ENCODE results near the gene SLC2A3.
A peak's percentile ranks its signal among the peaks of the same experiment; 100 is the strongest.

Gene SLC2A3

GRCh38 chr12:7879246-7879645 is 56.7 kb downstream of the SLC2A3 start:
- Histone ChIP-seq H2BK120ac (ENCODE audit: insufficient read depth, low read length, poor library complexity) (no peak overlapping the region), H2BK5ac (ENCODE audit: low read depth, low read length, poor library complexity) (no peak overlapping the region), H4K91ac (ENCODE audit: low read depth, low read length) (no peak overlapping the region), H3K4me3 (ENCODE audit: low read depth, low read length) (no peak overlapping the region), H3K18ac (ENCODE audit: low read length) (no peak overlapping the region), H2BK12ac (ENCODE audit: low read length) (no peak overlapping the region), H3K79me2 (ENCODE audit: control insufficient read depth, insufficient read depth, low read length, poor library complexity) (no peaks in the 10 kb centered on the region), H4K8ac (ENCODE audit: low read depth, low read length) (no peak overlapping the region), H3K14ac (ENCODE audit: low read length) (no peak overlapping the region), H3K4ac (ENCODE audit: low read depth, low read length) (no peak overlapping the region), H3K9me3 (ENCODE audit: insufficient read depth, low read depth, low read length) (no peaks in the 10 kb centered on the region), H4K12ac (ENCODE audit: low read depth, low read length) (no peak overlapping the region), H3K4me2 (ENCODE audit: low read length) (no peak overlapping the region), H3K9ac (ENCODE audit: low read length) (no peak overlapping the region), H3K79me1 (ENCODE audit: low read length) (no peaks in the 10 kb centered on the region), H3K27me3 (ENCODE audit: insufficient read depth, low read length) (no peaks in the 10 kb centered on the region), H3K27ac (ENCODE audit: low read depth, low read length) (no peak overlapping the region), H3K36me3 (ENCODE audit: control insufficient read depth in 1 of 2, insufficient read depth in 2 of 2, low read length in 2 of 2) (peaks cover 0 to 4% of the 10 kb centered on the region in 2 experiments), H2AK5ac (ENCODE audit: low read length) (no peak overlapping the region), H3K23ac (ENCODE audit: low read length) (no peak overlapping the region), H3K4me1 (ENCODE audit: control insufficient read depth in 1 of 2, insufficient read depth in 2 of 2, low read length in 2 of 2) (no peaks in the 10 kb centered on the region), H2AFZ (ENCODE audit: insufficient read depth, low read length, poor library complexity) (no peak overlapping the region)
- no peak for DNase-seq
- WGBS (ENCODE audit: extremely low coverage, insufficient coverage, insufficient read length), result no CpG with 5 or more reads among the region's 3 CpGs

GRCh38 chr12:7877420-7877819 is 58.6 kb downstream of the SLC2A3 start:
- no peak overlapping the region for H3K14ac ChIP-seq (ENCODE audit: low read length)
- H4K91ac ChIP-seq (ENCODE audit: low read depth, low read length), result no peak overlapping the region
- no peak overlapping the region for H3K4ac ChIP-seq (ENCODE audit: low read depth, low read length)
- H2BK5ac ChIP-seq (ENCODE audit: low read depth, low read length, poor library complexity), result no peak overlapping the region
- H2AK5ac ChIP-seq (ENCODE audit: low read length), result no peak overlapping the region
- no peak overlapping the region for H3K23ac ChIP-seq (ENCODE audit: low read length)
- no peaks in the 10 kb centered on the region for H3K79me2 ChIP-seq (ENCODE audit: control insufficient read depth, insufficient read depth, low read length, poor library complexity)
- no peak overlapping the region for H4K12ac ChIP-seq (ENCODE audit: low read depth, low read length)
- no peak overlapping the region for H3K4me3 ChIP-seq (ENCODE audit: low read depth, low read length)
- no peak overlapping the region for H3K4me2 ChIP-seq (ENCODE audit: low read length)
- H3K9ac ChIP-seq (ENCODE audit: low read length), result no peak overlapping the region
- no peak overlapping the region for H2BK12ac ChIP-seq (ENCODE audit: low read length)
- no CpG with 5 or more reads among the region's 8 CpGs for WGBS (ENCODE audit: extremely low coverage, insufficient coverage, insufficient read length)
- no peaks in the 10 kb centered on the region for H3K9me3 ChIP-seq (ENCODE audit: insufficient read depth, low read depth, low read length)
- no peak overlapping the region for H2BK120ac ChIP-seq (ENCODE audit: insufficient read depth, low read length, poor library complexity)
- peak; percentile 28 to 29 for DNase-seq
- H3K27me3 ChIP-seq (ENCODE audit: insufficient read depth, low read length), result no peaks in the 10 kb centered on the region
- no peaks in the 10 kb centered on the region for H3K4me1 ChIP-seq (ENCODE audit: control insufficient read depth in 1 of 2, insufficient read depth in 2 of 2, low read length in 2 of 2)
- peaks cover 0 to 2% of the 10 kb centered on the region in 2 experiments for H3K36me3 ChIP-seq (ENCODE audit: control insufficient read depth in 1 of 2, insufficient read depth in 2 of 2, low read length in 2 of 2)
- H3K27ac ChIP-seq (ENCODE audit: low read depth, low read length), result no peak overlapping the region
- no peak overlapping the region for H4K8ac ChIP-seq (ENCODE audit: low read depth, low read length)
- H3K79me1 ChIP-seq (ENCODE audit: low read length), result no peaks in the 10 kb centered on the region
- no peak overlapping the region for H3K18ac ChIP-seq (ENCODE audit: low read length)
- H2AFZ ChIP-seq (ENCODE audit: insufficient read depth, low read length, poor library complexity), result no peak overlapping the region

DNA sequence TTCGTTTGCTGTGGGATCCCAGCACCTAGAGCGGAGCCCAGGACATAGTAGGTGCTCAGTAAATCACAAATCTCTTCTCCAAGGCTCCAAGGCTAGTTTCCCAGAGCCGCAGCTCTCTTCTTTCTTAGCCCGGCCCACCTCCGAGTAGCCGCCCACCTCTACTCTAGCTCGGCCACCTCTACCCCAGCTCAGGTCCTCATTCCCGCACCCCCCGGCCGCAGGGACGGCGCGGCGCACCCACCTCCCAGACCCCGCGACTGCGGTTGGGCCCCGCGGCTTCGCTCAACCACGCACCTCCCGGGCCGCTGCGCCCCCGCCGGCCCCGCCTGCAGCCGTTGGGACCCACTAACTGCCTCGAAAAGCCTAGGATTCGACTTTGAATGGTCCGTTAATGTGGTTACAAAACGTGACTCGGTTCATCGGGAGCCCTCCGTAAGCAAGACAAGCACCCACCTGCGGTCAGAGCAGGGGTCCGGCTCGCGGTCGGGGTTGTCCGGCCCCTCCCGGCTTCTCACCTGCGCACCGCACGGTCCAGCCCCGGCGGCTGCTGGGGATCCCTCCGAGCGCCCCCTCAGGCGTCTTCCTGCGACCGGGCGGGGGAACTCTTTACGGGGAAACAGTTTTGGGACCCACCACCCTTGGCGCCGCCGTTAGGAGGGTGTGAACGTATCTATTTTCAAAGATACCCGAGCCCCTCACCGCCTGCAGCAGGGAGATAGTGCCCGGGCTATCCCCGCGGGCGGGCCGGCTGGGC is 63.2 kb downstream of the SLC2A3 start, which contains the start of gene SLC2A14:
SLC2A14 (minus strand) TSS at position 350 of the 754 bp plus-strand sequence. CDS start 3,035 bp downstream, outside the sequence.
- no peak within 1 kb of the TSS for H2AK5ac ChIP-seq (ENCODE audit: low read length)
- WGBS (ENCODE audit: extremely low coverage, insufficient coverage, insufficient read length), result no CpG with 5 or more reads among the region's 65 CpGs

GRCh38 chr12:7870335-7870734 is 65.7 kb downstream of the SLC2A3 start:
- Histone ChIP-seq H2AK5ac (ENCODE audit: low read length) (no peak overlapping the region), H3K23ac (ENCODE audit: low read length) (no peak overlapping the region), H4K12ac (ENCODE audit: low read depth, low read length) (no peak overlapping the region), H3K79me2 (ENCODE audit: control insufficient read depth, insufficient read depth, low read length, poor library complexity) (no peaks in the 10 kb centered on the region), H3K9ac (ENCODE audit: low read length) (no peak overlapping the region), H3K4me2 (ENCODE audit: low read length) (no peak overlapping the region), H4K91ac (ENCODE audit: low read depth, low read length) (no peak overlapping the region), H3K79me1 (ENCODE audit: low read length) (no peaks in the 10 kb centered on the region), H3K14ac (ENCODE audit: low read length) (no peak overlapping the region), H2BK120ac (ENCODE audit: insufficient read depth, low read length, poor library complexity) (no peak overlapping the region), H3K27ac (ENCODE audit: low read depth, low read length) (no peak overlapping the region), H4K8ac (ENCODE audit: low read depth, low read length) (no peak overlapping the region), H3K9me3 (ENCODE audit: insufficient read depth, low read depth, low read length) (no peaks in the 10 kb centered on the region), H3K4ac (ENCODE audit: low read depth, low read length) (no peak overlapping the region), H3K18ac (ENCODE audit: low read length) (no peak overlapping the region), H3K4me3 (ENCODE audit: low read depth, low read length) (no peak overlapping the region), H2AFZ (ENCODE audit: insufficient read depth, low read length, poor library complexity) (no peak overlapping the region), H3K36me3 (ENCODE audit: control insufficient read depth in 1 of 2, insufficient read depth in 2 of 2, low read length in 2 of 2) (peaks cover 0 to 2% of the 10 kb centered on the region in 2 experiments), H3K27me3 (ENCODE audit: insufficient read depth, low read length) (no peaks in the 10 kb centered on the region), H2BK5ac (ENCODE audit: low read depth, low read length, poor library complexity) (no peak overlapping the region), H3K4me1 (ENCODE audit: control insufficient read depth in 1 of 2, insufficient read depth in 2 of 2, low read length in 2 of 2) (no peaks in the 10 kb centered on the region), H2BK12ac (ENCODE audit: low read length) (no peak overlapping the region)
- DNase-seq, result no peak
- WGBS (ENCODE audit: extremely low coverage, insufficient coverage, insufficient read length), result no CpG with 5 or more reads among the region's 3 CpGs

More for the DNA sequence above, 63.2 kb downstream of the SLC2A3 start, which contains the start of gene SLC2A14:
- Histone ChIP-seq H3K9ac (ENCODE audit: low read length) (no peak within 1 kb of the TSS), H3K4me3 (ENCODE audit: low read depth, low read length) (no peak within 1 kb of the TSS), H3K27me3 (ENCODE audit: insufficient read depth, low read length) (no peaks in the 10 kb centered on the region), H2BK5ac (ENCODE audit: low read depth, low read length, poor library complexity) (no peak within 1 kb of the TSS), H3K18ac (ENCODE audit: low read length) (no peak within 1 kb of the TSS), H3K14ac (ENCODE audit: low read length) (no peak within 1 kb of the TSS), H4K8ac (ENCODE audit: low read depth, low read length) (no peak within 1 kb of the TSS), H2BK120ac (ENCODE audit: insufficient read depth, low read length, poor library complexity) (peak within 1 kb of the TSS; percentile 21), H4K91ac (ENCODE audit: low read depth, low read length) (peak within 1 kb of the TSS; percentile 1), H4K12ac (ENCODE audit: low read depth, low read length) (no peak within 1 kb of the TSS), H3K79me2 (ENCODE audit: control insufficient read depth, insufficient read depth, low read length, poor library complexity) (no peaks in the 10 kb centered on the region), H3K79me1 (ENCODE audit: low read length) (no peaks in the 10 kb centered on the region), H3K23ac (ENCODE audit: low read length) (no peak within 1 kb of the TSS), H3K4ac (ENCODE audit: low read depth, low read length) (no peak within 1 kb of the TSS), H2BK12ac (ENCODE audit: low read length) (no peak within 1 kb of the TSS), H3K4me1 (ENCODE audit: control insufficient read depth in 1 of 2, insufficient read depth in 2 of 2, low read length in 2 of 2) (no peaks in the 10 kb centered on the region), H3K9me3 (ENCODE audit: insufficient read depth, low read depth, low read length) (no peaks in the 10 kb centered on the region), H2AFZ (ENCODE audit: insufficient read depth, low read length, poor library complexity) (no peak within 1 kb of the TSS), H3K27ac (ENCODE audit: low read depth, low read length) (no peak within 1 kb of the TSS), H3K4me2 (ENCODE audit: low read length) (no peak within 1 kb of the TSS), H3K36me3 (ENCODE audit: control insufficient read depth in 1 of 2, insufficient read depth in 2 of 2, low read length in 2 of 2) (peaks cover 0 to 2% of the 10 kb centered on the region in 2 experiments)
- no peak for DNase-seq
